Activated CD4-positive, alpha-beta memory T cell treated with anti-CD3 and anti-CD28 coated beads for 36 hours (primary cell): ENCODE measurements around the gene DLG5. TPM values are rescaled to one million over a fixed set of nuclear protein-coding genes. Genes with fewer than 3 reads are reported as not detected.

ENCODE experiments used
- CTCF ChIA-PET: fragments of 350-600 bp; sonication (Branson Sonifier 250); formaldehyde crosslinking; loops from one replicate; lab custom pipeline; 2021; ENCODE audit warnings: antibody characterized with exemption, inconsistent platforms; lab: Charles Lee
- POLR2A ChIA-PET: fragments of 350-600 bp; sonication (Branson Sonifier 250); formaldehyde crosslinking; loops from one replicate; lab custom pipeline; 2021; ENCODE audit warnings: antibody characterized with exemption; lab: Charles Lee
- DNase-seq: peaks from one replicate; pipeline ENCODE4 v3.0.0-alpha.2; 2020
- H3K27ac Mint-ChIP-seq: one replicate; pipeline ENCODE4 v1.8.0; 2021; ENCODE audit warnings: mixed read lengths
- H3K27me3 Mint-ChIP-seq: one replicate; pipeline ENCODE4 v1.8.0; 2021; ENCODE audit warnings: mixed read lengths
- H3K36me3 Mint-ChIP-seq: one replicate; pipeline ENCODE4 v1.8.0; 2021; ENCODE audit warnings: mixed read lengths
- H3K4me1 Mint-ChIP-seq: one replicate; pipeline ENCODE4 v1.8.0; 2021; ENCODE audit warnings: low read depth, mixed read lengths
- H3K4me3 Mint-ChIP-seq: one replicate; pipeline ENCODE4 v1.8.0; 2021; ENCODE audit warnings: mild to moderate bottlenecking, mixed read lengths
- H3K9me3 Mint-ChIP-seq: one replicate; pipeline ENCODE4 v1.8.0; 2021; ENCODE audit warnings: mixed read lengths
- intact Hi-C: fragments of 100-400 bp; cut with micrococcal nuclease; formaldehyde crosslinking; loops from one replicate; pipeline ENCODE4 v1.15.1; 2023
- total RNA-seq, 2 experiments: library from RNA; stranded (reverse); gene quantifications; one replicate each; pipeline ENCODE4 v1.2.3, GENCODE V29; 2021

DLG5 gene
- total RNA-seq, 2 experiments from 2014 or later: 2.6 to 2.9 TPM

GRCh38 chr10:77907462-77907861 is 19.1 kb downstream of the DLG5 start:
- intact Hi-C loops: no loop called here
- peaks cover 9% of the 10 kb centered on the region for H3K27me3 Mint-ChIP-seq
- H3K9me3 Mint-ChIP-seq: no peaks in the 10 kb centered on the region
- H3K4me1 Mint-ChIP-seq: no peaks in the 10 kb centered on the region
- POLR2A ChIA-PET: no interaction called here
- H3K36me3 Mint-ChIP-seq: no peaks in the 10 kb centered on the region
- H3K27ac Mint-ChIP-seq: no peak overlapping the region
- no peak overlapping the region for H3K4me3 Mint-ChIP-seq
- CTCF ChIA-PET: no interaction called here
- no peak for DNase-seq

DNA sequence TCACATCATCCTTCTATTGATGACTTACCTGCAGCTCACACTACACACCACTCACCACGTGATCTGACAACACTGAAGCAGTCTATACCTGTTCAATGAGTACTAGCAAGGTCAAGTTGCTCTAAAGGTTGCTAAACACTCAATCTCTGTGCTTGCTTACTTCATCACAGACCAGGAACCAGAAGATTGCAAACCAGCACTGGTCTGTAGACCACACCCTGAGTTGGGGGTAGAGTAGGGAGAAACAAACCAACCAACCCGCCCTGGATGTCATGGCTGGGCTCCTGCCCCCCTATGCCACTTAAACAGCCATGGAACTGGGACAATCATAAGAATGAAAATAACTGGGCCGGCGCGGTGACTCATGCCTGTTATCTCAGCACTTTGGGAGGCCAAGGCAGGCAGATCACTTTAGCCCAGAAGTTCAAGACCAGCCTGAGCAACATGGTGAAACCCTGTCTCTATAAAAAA is 19.6 kb downstream of the DLG5 start:
- DNase-seq: no peak
- no peaks in the 10 kb centered on the region for H3K4me1 Mint-ChIP-seq
- ChIA-PET POLR2A (no interaction called here), CTCF (no interaction called here)
- no peak overlapping the region for H3K4me3 Mint-ChIP-seq
- intact Hi-C loops: no loop called here
- H3K9me3 Mint-ChIP-seq: no peaks in the 10 kb centered on the region
- no peaks in the 10 kb centered on the region for H3K36me3 Mint-ChIP-seq
- no peak overlapping the region for H3K27ac Mint-ChIP-seq
- H3K27me3 Mint-ChIP-seq: peaks cover 9% of the 10 kb centered on the region

GRCh38 chr10:77905781-77906180 is 20.8 kb downstream of the DLG5 start:
- POLR2A ChIA-PET: no interaction called here
- no peak for DNase-seq
- intact Hi-C loops: no loop called here
- CTCF ChIA-PET: no interaction called here
- Mint-ChIP-seq H3K4me3 (no peak overlapping the region), H3K36me3 (no peaks in the 10 kb centered on the region), H3K9me3 (no peaks in the 10 kb centered on the region), H3K27ac (no peak overlapping the region), H3K4me1 (no peaks in the 10 kb centered on the region), H3K27me3 (peaks cover 9% of the 10 kb centered on the region)

DNA sequence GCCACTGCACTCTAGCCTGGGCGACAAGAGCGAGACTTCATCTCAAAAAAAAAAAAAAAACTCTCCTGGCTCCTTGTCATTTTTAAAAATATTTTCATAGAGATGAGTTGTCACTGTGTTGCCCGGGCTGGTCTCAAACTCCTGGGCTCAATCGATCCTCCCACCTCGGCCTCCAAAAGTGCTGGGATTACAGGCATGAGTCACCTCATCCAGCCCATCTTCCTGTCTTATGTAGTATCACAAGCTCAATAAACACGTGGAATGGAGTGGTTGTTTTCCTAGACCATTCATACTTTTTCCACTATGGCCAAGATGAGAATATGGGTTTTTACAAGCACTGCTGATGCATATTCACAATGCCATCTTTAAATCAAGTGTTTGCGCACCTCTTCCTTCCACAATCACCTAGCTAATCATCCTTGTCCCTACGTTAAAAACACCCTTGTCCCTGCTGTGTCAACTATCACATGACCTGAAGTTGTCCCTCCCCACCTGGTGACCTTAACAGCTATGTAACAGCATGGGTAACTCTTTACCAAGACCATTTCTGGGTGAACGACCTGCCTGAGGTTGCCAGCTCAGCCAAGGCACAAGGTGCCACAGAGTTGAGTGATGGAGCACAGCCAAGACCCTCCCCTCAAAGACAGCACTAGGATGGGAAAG is 21.3 kb downstream of the DLG5 start:
- intact Hi-C loops: no loop called here
- Mint-ChIP-seq H3K4me1 (no peaks in the 10 kb centered on the region), H3K27ac (no peak overlapping the region), H3K4me3 (no peak overlapping the region), H3K36me3 (no peaks in the 10 kb centered on the region), H3K9me3 (no peaks in the 10 kb centered on the region), H3K27me3 (peaks cover 9% of the 10 kb centered on the region)
- DNase-seq: no peak
- CTCF ChIA-PET: no interaction called here
- POLR2A ChIA-PET: no interaction called here

- ChIA-PET POLR2A (no interaction called here), CTCF (no interaction called here)
- peaks cover 8% of the 10 kb centered on the region for H3K27me3 Mint-ChIP-seq
- H3K36me3 Mint-ChIP-seq: no peaks in the 10 kb centered on the region
- intact Hi-C loops: no loop called here
- no peaks in the 10 kb centered on the region for H3K9me3 Mint-ChIP-seq
- no peaks in the 10 kb centered on the region for H3K4me1 Mint-ChIP-seq
- H3K27ac Mint-ChIP-seq: no peak overlapping the region
- H3K4me3 Mint-ChIP-seq: no peak overlapping the region
- DNase-seq: no peak
Observed at GRCh38 chr10:77904100-77904840, 22.3 kb downstream of the DLG5 start.

DNA sequence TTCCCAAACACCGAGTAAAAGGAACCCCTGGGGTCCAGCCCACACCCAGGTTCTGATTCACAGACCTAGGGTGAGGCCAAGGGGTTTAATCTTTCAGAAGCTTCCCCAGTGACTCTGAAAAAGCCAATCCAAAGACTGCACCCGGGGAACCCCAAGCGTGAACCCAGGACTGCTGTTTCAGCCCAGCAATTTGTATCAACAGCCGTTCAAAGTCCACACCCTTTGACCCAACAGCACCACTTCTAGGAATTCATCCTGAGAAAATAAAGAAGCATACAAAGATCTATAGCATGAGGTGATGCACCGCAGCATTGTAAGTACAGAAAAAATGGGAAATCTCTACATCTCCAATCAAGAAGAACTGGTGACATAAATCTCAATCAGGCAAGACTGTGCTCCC is 24.4 kb downstream of the DLG5 start:
- CTCF ChIA-PET: no interaction called here
- intact Hi-C loops: no loop called here

DNA sequence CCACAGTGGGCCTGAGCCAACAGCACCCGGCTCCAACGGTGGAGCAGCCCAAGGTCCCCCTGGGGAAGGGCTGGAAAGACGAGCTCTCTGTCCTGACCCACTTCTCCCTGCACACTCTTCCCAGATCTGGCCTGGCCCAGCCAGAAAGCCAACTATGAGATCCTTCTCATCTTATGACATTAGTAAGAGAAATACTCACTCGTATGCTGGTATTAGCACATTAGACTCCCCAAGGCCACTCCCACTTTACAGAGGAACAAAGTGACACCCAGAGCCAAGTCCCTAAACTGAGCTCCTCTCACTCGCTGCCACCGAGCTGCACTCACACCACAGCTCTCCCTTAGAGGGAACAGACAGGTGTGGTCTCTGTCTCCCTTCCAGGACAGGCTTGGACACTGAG is 24.8 kb downstream of the DLG5 start:
- no peak overlapping the region for H3K4me3 Mint-ChIP-seq
- H3K36me3 Mint-ChIP-seq: no peaks in the 10 kb centered on the region
- intact Hi-C loops: no loop called here
- POLR2A ChIA-PET: no interaction called here
- DNase-seq: no peak
- no peak overlapping the region for H3K27ac Mint-ChIP-seq
- no peaks in the 10 kb centered on the region for H3K4me1 Mint-ChIP-seq
- CTCF ChIA-PET: no interaction called here
- H3K9me3 Mint-ChIP-seq: no peaks in the 10 kb centered on the region
- peaks cover 1% of the 10 kb centered on the region for H3K27me3 Mint-ChIP-seq

More for the DNA sequence above, 24.4 kb downstream of the DLG5 start:
- DNase-seq: no peak
- H3K9me3 Mint-ChIP-seq: no peaks in the 10 kb centered on the region
- H3K27me3 Mint-ChIP-seq: peaks cover 1% of the 10 kb centered on the region
- no peaks in the 10 kb centered on the region for H3K4me1 Mint-ChIP-seq
- no peak overlapping the region for H3K27ac Mint-ChIP-seq
- no peak overlapping the region for H3K4me3 Mint-ChIP-seq
- POLR2A ChIA-PET: no interaction called here
- no peaks in the 10 kb centered on the region for H3K36me3 Mint-ChIP-seq

DNA sequence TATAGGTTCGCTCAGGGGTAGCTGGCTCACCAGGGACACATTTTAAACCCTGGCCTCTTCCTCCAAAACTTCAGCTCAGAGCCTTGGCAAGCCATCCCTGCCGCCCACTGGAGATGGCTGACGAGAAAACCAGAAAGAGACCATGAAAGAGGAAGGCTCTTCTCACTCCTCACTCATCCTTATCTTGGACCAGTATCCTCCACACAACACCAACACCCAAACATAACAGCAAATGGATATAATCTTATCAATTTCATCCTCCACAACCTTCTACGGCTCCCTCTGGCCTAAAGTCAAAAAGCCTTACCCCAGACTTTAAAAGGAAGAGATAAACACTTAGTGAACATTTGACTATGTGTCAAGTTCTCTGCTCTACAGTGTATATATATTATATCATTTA is 26.9 kb downstream of the DLG5 start:
- Mint-ChIP-seq H3K27me3 (peaks cover 1% of the 10 kb centered on the region), H3K9me3 (no peaks in the 10 kb centered on the region), H3K4me3 (no peak overlapping the region), H3K36me3 (no peaks in the 10 kb centered on the region), H3K27ac (no peak overlapping the region), H3K4me1 (no peaks in the 10 kb centered on the region)
- POLR2A ChIA-PET: no interaction called here
- DNase-seq: no peak
- CTCF ChIA-PET: no interaction called here
- intact Hi-C loops: no loop called here

GRCh38 chr10:77899080-77899477 is 27.5 kb downstream of the DLG5 start:
- DNase-seq: no peak
- no peaks in the 10 kb centered on the region for H3K9me3 Mint-ChIP-seq
- CTCF ChIA-PET: no interaction called here
- intact Hi-C loops: no loop called here
- no peaks in the 10 kb centered on the region for H3K36me3 Mint-ChIP-seq
- H3K27ac Mint-ChIP-seq: no peak overlapping the region
- H3K4me1 Mint-ChIP-seq: no peaks in the 10 kb centered on the region
- peaks cover 1% of the 10 kb centered on the region for H3K27me3 Mint-ChIP-seq
- POLR2A ChIA-PET: no interaction called here
- H3K4me3 Mint-ChIP-seq: no peak overlapping the region

- ChIA-PET CTCF (no interaction called here), POLR2A (no interaction called here)
- Mint-ChIP-seq H3K9me3 (no peaks in the 10 kb centered on the region), H3K36me3 (no peaks in the 10 kb centered on the region), H3K4me1 (no peaks in the 10 kb centered on the region), H3K4me3 (no peak overlapping the region), H3K27ac (no peak overlapping the region), H3K27me3 (peaks cover 1% of the 10 kb centered on the region)
- DNase-seq: no peak
- intact Hi-C loops: no loop called here
Observed at GRCh38 chr10:77898323-77899079, 28.1 kb downstream of the DLG5 start.

- H3K36me3 Mint-ChIP-seq: no peaks in the 10 kb centered on the region
- no peaks in the 10 kb centered on the region for H3K4me1 Mint-ChIP-seq
- peaks cover 1% of the 10 kb centered on the region for H3K27me3 Mint-ChIP-seq
- intact Hi-C loops: no loop called here
- no peak for DNase-seq
- ChIA-PET POLR2A (no interaction called here), CTCF (no interaction called here)
- no peak overlapping the region for H3K27ac Mint-ChIP-seq
- no peaks in the 10 kb centered on the region for H3K9me3 Mint-ChIP-seq
- no peak overlapping the region for H3K4me3 Mint-ChIP-seq
Observed at GRCh38 chr10:77896058-77896457, 30.5 kb downstream of the DLG5 start.

DNA sequence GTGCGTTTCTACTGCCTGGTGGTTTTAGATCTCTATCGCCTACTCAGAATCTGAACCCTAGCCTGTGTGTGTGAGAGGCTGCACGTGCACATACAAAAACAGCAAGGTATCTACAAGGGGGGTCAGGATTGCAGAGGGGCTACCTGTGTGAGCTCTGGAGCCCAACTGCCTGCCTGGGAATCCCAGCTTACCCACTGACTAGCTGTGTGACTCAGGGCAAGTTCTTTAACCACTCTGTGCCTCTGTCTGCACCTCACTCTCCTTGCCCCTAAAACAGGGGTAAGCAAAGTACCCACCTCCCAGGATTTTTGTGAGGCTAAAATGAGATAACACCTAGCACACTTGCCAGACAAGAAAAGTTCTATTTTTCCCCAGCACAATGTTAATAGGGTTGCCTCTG is 32.5 kb downstream of the DLG5 start:
- no peaks in the 10 kb centered on the region for H3K4me1 Mint-ChIP-seq
- intact Hi-C loops: no loop called here
- no peak overlapping the region for H3K27ac Mint-ChIP-seq
- no peaks in the 10 kb centered on the region for H3K36me3 Mint-ChIP-seq
- no peaks in the 10 kb centered on the region for H3K9me3 Mint-ChIP-seq
- ChIA-PET POLR2A (no interaction called here), CTCF (no interaction called here)
- H3K4me3 Mint-ChIP-seq: no peak overlapping the region
- no peaks in the 10 kb centered on the region for H3K27me3 Mint-ChIP-seq
- no peak for DNase-seq
